AG04449 (cell line): Measurements from ENCODE around the gene GLB1L.

Experiments
- CTCF ChIA-PET: fragments of 350-600 bp; formaldehyde crosslinking; extraction: SDS; loops from one replicate; lab custom pipeline; 2021; ENCODE audit warnings: antibody characterized with exemption; lab: Yijun Ruan, JAX
- POLR2A ChIA-PET: fragments of 400-600, 350-600 bp; formaldehyde crosslinking; extraction: SDS; loops from one replicate; lab custom pipeline; 2020; ENCODE audit warnings: antibody characterized with exemption, inconsistent platforms; lab: Yijun Ruan, JAX
- DNase-seq: peaks from one replicate; pipeline ENCODE4 v3.0.0-alpha.2; 2010; ENCODE audit warnings: low read depth, low spot score
- H3K4me3 ChIP-seq: 2 replicates; pipeline ENCODE4 v1.5.1; 2011; ENCODE audit warnings: low read depth, mild to moderate bottlenecking, control low read depth, low read length
- TF ChIP-seq, protein P1 (sequence below): IDR thresholded peaks from one replicate; pipeline ENCODE4 v1.5.1; 2011; ENCODE audit warnings: mild to moderate bottlenecking, moderate library complexity, low read length, control low read depth, inconsistent platforms; ENCODE audit not compliant: insufficient read depth; ENCODE audit errors: missing control alignments

Gene GLB1L

DNA sequence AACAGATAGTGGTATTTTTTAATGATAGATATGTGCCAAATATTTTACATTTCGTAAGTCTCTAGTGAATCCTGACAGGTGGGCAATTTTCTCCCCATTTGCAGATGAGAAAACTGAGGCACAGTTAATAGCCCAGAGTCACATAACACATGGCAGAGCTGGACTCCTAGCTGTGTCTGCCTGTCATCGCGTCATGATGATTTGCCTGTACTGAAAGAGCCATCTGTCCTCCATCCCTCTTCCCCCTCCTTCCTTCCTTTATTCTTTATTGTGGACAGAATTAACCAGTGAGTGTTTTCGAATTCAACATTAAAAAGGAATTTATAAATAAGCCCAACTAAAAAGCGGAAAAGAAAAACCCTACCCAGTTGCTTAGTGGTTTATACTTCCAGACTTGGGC, 37.1 kb upstream of the GLB1L start:
- ChIA-PET CTCF (interaction anchor here (1.0 to 21.6 kb wide), 3 partner anchors 12 to 123 kb away, joined by 3 to 691 read pairs (median 17); no protein-coding TSS in a partner anchor), POLR2A (no interaction called here)
- H3K4me3 ChIP-seq, result no peak overlapping the region
- TF ChIP-seq, protein P1, sequence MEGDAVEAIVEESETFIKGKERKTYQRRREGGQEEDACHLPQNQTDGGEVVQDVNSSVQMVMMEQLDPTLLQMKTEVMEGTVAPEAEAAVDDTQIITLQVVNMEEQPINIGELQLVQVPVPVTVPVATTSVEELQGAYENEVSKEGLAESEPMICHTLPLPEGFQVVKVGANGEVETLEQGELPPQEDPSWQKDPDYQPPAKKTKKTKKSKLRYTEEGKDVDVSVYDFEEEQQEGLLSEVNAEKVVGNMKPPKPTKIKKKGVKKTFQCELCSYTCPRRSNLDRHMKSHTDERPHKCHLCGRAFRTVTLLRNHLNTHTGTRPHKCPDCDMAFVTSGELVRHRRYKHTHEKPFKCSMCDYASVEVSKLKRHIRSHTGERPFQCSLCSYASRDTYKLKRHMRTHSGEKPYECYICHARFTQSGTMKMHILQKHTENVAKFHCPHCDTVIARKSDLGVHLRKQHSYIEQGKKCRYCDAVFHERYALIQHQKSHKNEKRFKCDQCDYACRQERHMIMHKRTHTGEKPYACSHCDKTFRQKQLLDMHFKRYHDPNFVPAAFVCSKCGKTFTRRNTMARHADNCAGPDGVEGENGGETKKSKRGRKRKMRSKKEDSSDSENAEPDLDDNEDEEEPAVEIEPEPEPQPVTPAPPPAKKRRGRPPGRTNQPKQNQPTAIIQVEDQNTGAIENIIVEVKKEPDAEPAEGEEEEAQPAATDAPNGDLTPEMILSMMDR, result no peak
- DNase-seq, result no peak

DNA sequence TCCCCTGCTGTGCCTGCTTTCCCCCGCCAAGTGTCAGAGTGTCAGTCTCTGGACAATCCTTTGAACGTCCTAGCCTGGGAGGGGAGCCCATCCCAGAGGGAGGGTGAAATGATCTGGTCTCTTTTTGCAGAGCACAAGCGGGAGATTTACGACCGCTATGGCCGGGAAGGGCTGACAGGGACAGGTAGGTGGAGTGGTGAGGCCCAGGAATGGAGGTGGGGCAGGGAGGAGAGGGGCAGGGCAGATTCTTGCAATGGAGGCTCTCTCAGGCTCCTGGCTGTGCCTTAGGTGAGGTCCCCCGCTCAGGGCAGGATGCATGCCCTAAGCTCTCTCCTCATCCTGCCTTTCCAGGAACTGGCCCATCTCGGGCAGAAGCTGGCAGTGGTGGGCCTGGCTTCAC, 36.3 kb upstream of the GLB1L start:
- DNase-seq, result no peak
- CTCF ChIA-PET, result interaction anchor here (2.4 to 21.6 kb wide), 3 partner anchors 13 to 122 kb away, joined by 8 to 691 read pairs (median 17); no protein-coding TSS in a partner anchor
- POLR2A ChIA-PET, result no interaction called here

DNA sequence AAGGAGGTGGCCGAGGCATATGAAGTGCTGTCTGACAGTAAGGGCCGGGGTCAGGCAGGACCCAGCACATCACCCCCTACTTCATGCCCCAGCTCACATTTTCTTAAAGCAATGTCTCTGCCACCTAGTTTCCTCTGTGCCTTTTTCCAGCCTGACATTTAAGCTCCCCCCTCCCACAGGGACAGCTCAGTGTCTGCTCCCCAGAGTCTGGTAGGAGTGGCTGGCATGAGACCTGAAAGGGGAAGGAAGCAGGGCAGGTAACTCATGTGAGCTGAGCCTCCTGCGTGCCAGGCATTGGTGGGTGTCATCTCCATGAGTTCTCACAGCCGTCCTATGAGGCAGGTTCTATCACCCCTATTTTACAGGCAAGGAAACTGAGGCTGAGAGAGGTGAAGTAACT, 35.4 kb upstream of the GLB1L start:
- H3K4me3 ChIP-seq, result peak overlapping the region; percentile 78
- TF ChIP-seq, protein P1, result no peak
- ChIA-PET CTCF (interaction anchor here (1.0 to 21.6 kb wide), 7 partner anchors 14 to 249 kb away, joined by 3 to 691 read pairs (median 7); partner anchors contain the start of gene CNPPD1), POLR2A (interaction anchor here (0.7 kb wide), 1 partner anchor 11 kb away, joined by 3 read pairs; no protein-coding TSS in a partner anchor)
- no peak for DNase-seq

More for the DNA sequence above, 36.3 kb upstream of the GLB1L start:
- TF ChIP-seq, protein P1, result no peak
- no peak overlapping the region for H3K4me3 ChIP-seq

DNA sequence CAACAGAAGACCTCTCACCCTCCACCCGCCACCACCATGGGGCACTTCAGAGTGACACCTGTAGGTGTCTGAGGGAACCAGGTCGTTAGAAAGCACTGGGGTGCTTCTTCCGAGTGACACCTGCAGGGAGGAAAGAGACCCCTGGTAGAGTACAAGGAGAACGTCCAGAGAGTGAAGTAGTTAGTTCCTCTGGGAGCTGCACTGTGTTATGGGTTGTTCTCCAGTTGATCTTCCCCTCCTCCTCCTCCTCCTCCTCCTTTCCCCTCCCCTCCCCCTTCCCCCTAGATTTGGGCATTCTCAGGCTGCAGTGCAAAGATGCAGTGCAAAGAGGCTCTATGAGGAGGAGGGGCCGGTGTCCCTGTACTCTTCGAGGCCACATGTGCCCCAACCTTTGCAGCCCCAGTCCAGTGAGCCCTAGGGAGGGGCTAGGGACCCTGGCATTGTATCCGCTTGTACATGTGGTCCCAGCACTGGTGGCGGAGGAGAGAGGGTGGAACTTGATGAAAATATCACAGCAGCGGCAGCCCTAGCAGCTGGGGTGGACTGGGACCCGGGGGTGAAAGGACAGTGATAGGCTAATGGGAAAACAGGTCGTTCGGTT, 34.8 kb upstream of the GLB1L start:
- POLR2A ChIA-PET, result interaction anchor here (0.7 to 3.1 kb wide), 5 partner anchors 10 to 86 kb away, joined by 3 to 17 read pairs (median 3); partner anchors contain the start of genes GLB1L and STK16
- DNase-seq, result no peak
- TF ChIP-seq, protein P1, result no peak

DNA sequence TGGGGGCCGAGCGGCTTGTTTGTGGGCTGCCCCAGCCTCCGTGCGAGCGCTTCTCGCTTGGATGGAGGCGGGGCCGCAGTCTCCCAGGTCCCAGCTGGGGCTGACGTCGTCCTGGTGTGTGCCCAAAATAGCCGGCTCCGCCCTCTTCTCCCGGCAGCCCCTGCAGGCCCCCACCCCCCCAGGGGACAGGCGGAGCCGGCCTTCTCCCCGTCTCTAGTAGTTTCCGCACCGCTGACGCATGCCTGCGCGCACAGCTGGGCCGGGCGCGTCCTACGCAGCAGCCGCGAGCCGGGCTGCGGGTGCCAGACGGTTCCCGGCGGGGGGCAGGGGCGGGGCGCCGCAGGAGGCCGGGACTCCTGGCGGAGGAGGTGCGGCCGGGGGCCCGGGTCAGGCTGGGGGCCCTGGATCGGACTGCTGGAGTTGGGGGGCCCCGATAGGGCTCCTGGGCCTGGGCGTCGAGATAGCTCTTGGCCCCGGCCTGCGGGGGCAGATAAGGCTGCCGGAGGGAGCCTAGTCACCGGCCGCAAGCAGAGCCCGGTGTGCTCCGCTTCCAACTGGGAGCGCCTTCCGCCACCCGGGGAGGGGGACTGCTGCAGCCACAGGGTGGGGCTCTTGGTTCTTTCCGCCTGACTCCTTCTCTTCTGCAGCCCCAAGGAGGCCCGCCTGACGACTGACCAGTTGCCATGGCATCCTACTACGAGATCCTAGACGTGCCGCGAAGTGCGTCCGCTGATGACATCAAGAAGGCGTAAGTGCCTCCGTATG, 34.1 kb upstream of the GLB1L start, which contains the start of gene DNAJB2:
DNAJB2 (plus strand) TSS at position 216 of the 765 bp plus-strand sequence; CDS start at position 684, 468 bp downstream.
- H3K4me3 ChIP-seq, result peak within 1 kb of the TSS; percentile 78
- CTCF ChIA-PET, result interaction anchor here (0.9 to 21.6 kb wide), 15 partner anchors 11 to 250 kb away, joined by 3 to 691 read pairs (median 7); partner anchors contain the start of gene TUBA4B
- peak; percentile 93 for DNase-seq
- POLR2A ChIA-PET, result interaction anchor here (0.6 to 3.1 kb wide), 13 partner anchors 9 to 103 kb away, joined by 3 to 17 read pairs (median 4); partner anchors contain the start of genes ABCB6, ANKZF1, CNPPD1 and GLB1L
- TF ChIP-seq, protein P1, result peak; percentile 2

More for the DNA sequence above, 34.8 kb upstream of the GLB1L start:
- peak overlapping the region; percentile 78 for H3K4me3 ChIP-seq
- CTCF ChIA-PET, result interaction anchor here (1.0 to 21.6 kb wide), 8 partner anchors 12 to 250 kb away, joined by 3 to 691 read pairs (median 6); partner anchors contain the start of gene CNPPD1
